Epidermal melanocyte (primary cell): Measurements from ENCODE around the gene PCMTD2.
"Not testable (repeated sequence)": the region's sequence is repeated elsewhere in the genome, so short reads cannot be mapped to it uniquely, and the experiment has no call there.

Experiments used
- DNase-seq: peaks from one replicate; pipeline ENCODE4 v3.0.0; 2011; ENCODE audit warnings: low spot score; ENCODE audit not compliant: insufficient read length

Gene PCMTD2

GRCh38 chr20:64286447-64287263, 31.1 kb downstream of the PCMTD2 start:
- not testable (repeated sequence) for DNase-seq

- not testable (repeated sequence) for DNase-seq
These were observed 31.7 kb downstream of the PCMTD2 start for GRCh38 chr20:64287264-64287590.

- not testable (repeated sequence) for DNase-seq
These were observed 36.6 kb downstream of the PCMTD2 start for GRCh38 chr20:64292167-64292566.

GRCh38 chr20:64303086-64303485, 47.5 kb downstream of the PCMTD2 start:
- DNase-seq: not testable (repeated sequence)

- not testable (repeated sequence) for DNase-seq
These were observed 58.2 kb downstream of the PCMTD2 start for GRCh38 chr20:64313761-64314160.

GRCh38 chr20:64315381-64315780, 59.8 kb downstream of the PCMTD2 start:
- DNase-seq: not testable (repeated sequence)

- not testable (repeated sequence) for DNase-seq
These were observed 60.3 kb downstream of the PCMTD2 start for GRCh38 chr20:64315884-64316283.

GRCh38 chr20:64316415-64317083, 61.0 kb downstream of the PCMTD2 start:
- DNase-seq: not testable (repeated sequence)

GRCh38 chr20:64317331-64317730, 61.8 kb downstream of the PCMTD2 start:
- not testable (repeated sequence) for DNase-seq

GRCh38 chr20:64318056-64318455, 62.5 kb downstream of the PCMTD2 start:
- not testable (repeated sequence) for DNase-seq

- not testable (repeated sequence) for DNase-seq
These were observed 66.7 kb downstream of the PCMTD2 start for GRCh38 chr20:64322031-64322789.
